ENCODE measurements around the gene NPAS3.

Gene NPAS3

GRCh38 chr14:33010495-33010894 lies 71.8 kb downstream of the NPAS3 start:
- DNase-seq (ENCODE audit: extremely low read depth in 1 of 2, low read depth in 1 of 2) = no peak

GRCh38 chr14:33014710-33015109 lies 76.0 kb downstream of the NPAS3 start:
- DNase-seq (ENCODE audit: extremely low read depth in 1 of 2, low read depth in 1 of 2) = no peak

- DNase-seq (ENCODE audit: extremely low read depth in 1 of 2, low read depth in 1 of 2) = no peak
Measured at GRCh38 chr14:33016613-33017012, 77.9 kb downstream of the NPAS3 start.

GRCh38 chr14:33017016-33017415 lies 78.3 kb downstream of the NPAS3 start:
- no peak for DNase-seq (ENCODE audit: extremely low read depth in 1 of 2, low read depth in 1 of 2)

- no peak for DNase-seq (ENCODE audit: extremely low read depth in 1 of 2, low read depth in 1 of 2)
Measured at GRCh38 chr14:33019346-33019745, 80.7 kb downstream of the NPAS3 start.

- no peak for DNase-seq (ENCODE audit: extremely low read depth in 1 of 2, low read depth in 1 of 2)
Measured at GRCh38 chr14:33026850-33027430, 88.3 kb downstream of the NPAS3 start.

GRCh38 chr14:33029511-33029910 lies 90.8 kb downstream of the NPAS3 start:
- DNase-seq (ENCODE audit: extremely low read depth in 1 of 2, low read depth in 1 of 2) = no peak

- no peak for DNase-seq (ENCODE audit: extremely low read depth in 1 of 2, low read depth in 1 of 2)
Measured at GRCh38 chr14:33030386-33030785, 91.7 kb downstream of the NPAS3 start.

- DNase-seq (ENCODE audit: extremely low read depth in 1 of 2, low read depth in 1 of 2) = no peak
Measured at GRCh38 chr14:33035416-33036194, 96.9 kb downstream of the NPAS3 start.

- DNase-seq (ENCODE audit: extremely low read depth in 1 of 2, low read depth in 1 of 2) = no peak
Measured at GRCh38 chr14:33039311-33039710, 100.6 kb downstream of the NPAS3 start.

- DNase-seq (ENCODE audit: extremely low read depth in 1 of 2, low read depth in 1 of 2) = no peak
Measured at GRCh38 chr14:33040372-33041140, 101.9 kb downstream of the NPAS3 start.

- no peak for DNase-seq (ENCODE audit: extremely low read depth in 1 of 2, low read depth in 1 of 2)
Measured at GRCh38 chr14:33042591-33042990, 103.9 kb downstream of the NPAS3 start.

- no peak for DNase-seq (ENCODE audit: extremely low read depth in 1 of 2, low read depth in 1 of 2)
Measured at GRCh38 chr14:33045760-33046159, 107.1 kb downstream of the NPAS3 start.

- no peak for DNase-seq (ENCODE audit: extremely low read depth in 1 of 2, low read depth in 1 of 2)
Measured at GRCh38 chr14:33052943-33053342, 114.3 kb downstream of the NPAS3 start.

- no peak for DNase-seq (ENCODE audit: extremely low read depth in 1 of 2, low read depth in 1 of 2)
Measured at GRCh38 chr14:33056213-33056612, 117.5 kb downstream of the NPAS3 start.

GRCh38 chr14:33057585-33057984 lies 118.9 kb downstream of the NPAS3 start:
- no peak for DNase-seq (ENCODE audit: extremely low read depth in 1 of 2, low read depth in 1 of 2)

- no peak for DNase-seq (ENCODE audit: extremely low read depth in 1 of 2, low read depth in 1 of 2)
Measured at GRCh38 chr14:33061667-33062325, 123.1 kb downstream of the NPAS3 start.

GRCh38 chr14:33062476-33062875 lies 123.8 kb downstream of the NPAS3 start:
- DNase-seq (ENCODE audit: extremely low read depth in 1 of 2, low read depth in 1 of 2) = no peak

GRCh38 chr14:33062881-33063280 lies 124.2 kb downstream of the NPAS3 start:
- no peak for DNase-seq (ENCODE audit: extremely low read depth in 1 of 2, low read depth in 1 of 2)

- no peak for DNase-seq (ENCODE audit: extremely low read depth in 1 of 2, low read depth in 1 of 2)
Measured at GRCh38 chr14:33063521-33063920, 124.8 kb downstream of the NPAS3 start.

- no peak for DNase-seq (ENCODE audit: extremely low read depth in 1 of 2, low read depth in 1 of 2)
Measured at GRCh38 chr14:33065634-33066033, 127.0 kb downstream of the NPAS3 start.
